Cardiac muscle cell (in vitro differentiated cells and primary cell): ENCODE results near the gene NUP160. TPM values are rescaled to one million over a fixed set of nuclear protein-coding genes. Genes with fewer than 3 reads are reported as not detected.

ENCODE experiments used
- DNase-seq, 2 donors: peaks; one replicate each; pipeline versions ENCODE4 v3.0.0 to v3.0.0-alpha.2; 2010 to 2017; ENCODE audit warnings: low read depth in 1 of 2, low spot score in 1 of 2
- H3K27ac ChIP-seq: fragments of 200-600 bp; sonication (generic); 2 replicates; pipeline ENCODE4 v1.5.1; 2016
- H3K27me3 ChIP-seq: fragments of 200-600 bp; sonication (generic); 2 replicates; pipeline ENCODE4 v1.6.0; 2016; ENCODE audit warnings: control low read depth
- H3K36me3 ChIP-seq: fragments of 200-600 bp; sonication (generic); 2 replicates; pipeline ENCODE4 v1.5.1; 2016; ENCODE audit warnings: control low read depth
- H3K4me1 ChIP-seq: fragments of 200-600 bp; sonication (generic); 2 replicates; pipeline ENCODE4 v1.8.1; 2017; ENCODE audit warnings: low read depth, mild to moderate bottlenecking, mixed run types
- H3K4me3 ChIP-seq: fragments of 200-600 bp; sonication (generic); 2 replicates; pipeline ENCODE4 v1.5.1; 2016; ENCODE audit warnings: mild to moderate bottlenecking
- H3K9me3 ChIP-seq: fragments of 200-600 bp; sonication (generic); 2 replicates; pipeline ENCODE4 v1.5.1; 2017; ENCODE audit warnings: low read depth, mild to moderate bottlenecking, control low read depth
- polyA plus RNA-seq: library from polyadenylated mRNA; unstranded; fragments of >200 nt; fragmentation: Nextera tagmentation; extraction: Ambion mirVana; gene quantifications from 2 replicates; pipeline ENCODE4 v1.2.1, GENCODE V29; 2016
- total RNA-seq: library from RNA; depleted of rRNA; stranded (reverse); fragments of >200 nt; gene quantifications from 2 replicates; pipeline ENCODE4 v1.2.3, GENCODE V29; 2016
- TF ChIP-seq, protein P1 (sequence below): IDR thresholded peaks from 2 replicates; pipeline ENCODE4 v1.5.1; 2012; ENCODE audit warnings: low read depth, mild to moderate bottlenecking, low read length

NUP160 gene
- total and polyA plus RNA-seq, 2 experiments from 2014 or later, result 15.9 to 26.7 TPM

DNA sequence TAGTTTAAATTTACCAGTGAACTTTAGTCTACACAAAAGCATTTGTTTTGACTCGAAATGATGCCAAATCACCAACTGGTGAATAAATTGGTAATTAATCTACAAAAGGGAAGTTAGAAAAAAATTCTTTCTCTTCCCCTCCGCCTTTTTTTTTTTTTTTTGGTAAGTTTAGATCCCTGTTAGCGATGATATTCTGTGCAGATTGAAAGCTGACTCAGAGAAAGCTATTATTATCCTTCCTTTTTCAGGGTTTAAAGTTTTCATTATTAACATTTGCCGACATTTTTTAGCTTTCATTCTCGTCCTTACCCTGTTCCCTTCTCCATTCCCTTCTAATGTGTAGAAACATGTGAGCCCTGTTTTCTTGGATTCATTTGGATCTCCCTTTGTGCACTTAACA, 16.8 kb upstream of the NUP160 start:
- no peaks in the 10 kb centered on the region for H3K9me3 ChIP-seq
- H3K4me1 ChIP-seq, result no peaks in the 10 kb centered on the region
- H3K27ac ChIP-seq, result no peak overlapping the region
- DNase-seq, result no peak
- H3K27me3 ChIP-seq, result no peaks in the 10 kb centered on the region
- H3K4me3 ChIP-seq, result no peak overlapping the region
- H3K36me3 ChIP-seq, result no peaks in the 10 kb centered on the region
- TF ChIP-seq, protein P1, sequence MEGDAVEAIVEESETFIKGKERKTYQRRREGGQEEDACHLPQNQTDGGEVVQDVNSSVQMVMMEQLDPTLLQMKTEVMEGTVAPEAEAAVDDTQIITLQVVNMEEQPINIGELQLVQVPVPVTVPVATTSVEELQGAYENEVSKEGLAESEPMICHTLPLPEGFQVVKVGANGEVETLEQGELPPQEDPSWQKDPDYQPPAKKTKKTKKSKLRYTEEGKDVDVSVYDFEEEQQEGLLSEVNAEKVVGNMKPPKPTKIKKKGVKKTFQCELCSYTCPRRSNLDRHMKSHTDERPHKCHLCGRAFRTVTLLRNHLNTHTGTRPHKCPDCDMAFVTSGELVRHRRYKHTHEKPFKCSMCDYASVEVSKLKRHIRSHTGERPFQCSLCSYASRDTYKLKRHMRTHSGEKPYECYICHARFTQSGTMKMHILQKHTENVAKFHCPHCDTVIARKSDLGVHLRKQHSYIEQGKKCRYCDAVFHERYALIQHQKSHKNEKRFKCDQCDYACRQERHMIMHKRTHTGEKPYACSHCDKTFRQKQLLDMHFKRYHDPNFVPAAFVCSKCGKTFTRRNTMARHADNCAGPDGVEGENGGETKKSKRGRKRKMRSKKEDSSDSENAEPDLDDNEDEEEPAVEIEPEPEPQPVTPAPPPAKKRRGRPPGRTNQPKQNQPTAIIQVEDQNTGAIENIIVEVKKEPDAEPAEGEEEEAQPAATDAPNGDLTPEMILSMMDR, result no peak

DNA sequence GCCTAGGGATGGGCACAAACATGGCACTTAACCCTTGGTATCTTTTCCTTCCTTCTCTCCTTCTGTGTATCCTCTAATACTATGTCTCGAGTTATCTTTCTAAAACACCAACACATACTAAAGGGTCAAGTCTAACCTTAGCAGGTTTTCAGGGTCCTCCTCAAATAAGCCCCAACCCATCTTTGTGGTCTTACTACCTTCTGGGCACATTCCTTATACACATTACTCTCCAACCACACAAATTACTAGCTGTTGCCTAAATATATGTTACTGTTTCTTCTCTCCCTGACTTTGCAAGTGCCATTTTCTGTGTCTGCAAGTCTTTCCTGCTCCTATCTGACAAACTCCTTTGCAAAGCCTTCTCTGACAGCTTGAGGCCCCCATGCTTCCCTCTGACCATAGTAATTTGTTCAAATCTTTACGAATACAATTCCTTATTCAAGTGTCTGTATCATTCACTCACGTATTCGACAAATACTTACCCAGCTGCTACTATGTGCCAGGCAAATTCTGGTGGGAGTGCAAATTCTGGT, 15.8 kb upstream of the NUP160 start:
- H3K4me1 ChIP-seq, result no peaks in the 10 kb centered on the region
- TF ChIP-seq, protein P1, result no peak
- no peak for DNase-seq
- H3K4me3 ChIP-seq, result no peak overlapping the region
- H3K27me3 ChIP-seq, result no peaks in the 10 kb centered on the region
- H3K27ac ChIP-seq, result no peak overlapping the region
- H3K36me3 ChIP-seq, result no peaks in the 10 kb centered on the region
- H3K9me3 ChIP-seq, result no peaks in the 10 kb centered on the region

DNA sequence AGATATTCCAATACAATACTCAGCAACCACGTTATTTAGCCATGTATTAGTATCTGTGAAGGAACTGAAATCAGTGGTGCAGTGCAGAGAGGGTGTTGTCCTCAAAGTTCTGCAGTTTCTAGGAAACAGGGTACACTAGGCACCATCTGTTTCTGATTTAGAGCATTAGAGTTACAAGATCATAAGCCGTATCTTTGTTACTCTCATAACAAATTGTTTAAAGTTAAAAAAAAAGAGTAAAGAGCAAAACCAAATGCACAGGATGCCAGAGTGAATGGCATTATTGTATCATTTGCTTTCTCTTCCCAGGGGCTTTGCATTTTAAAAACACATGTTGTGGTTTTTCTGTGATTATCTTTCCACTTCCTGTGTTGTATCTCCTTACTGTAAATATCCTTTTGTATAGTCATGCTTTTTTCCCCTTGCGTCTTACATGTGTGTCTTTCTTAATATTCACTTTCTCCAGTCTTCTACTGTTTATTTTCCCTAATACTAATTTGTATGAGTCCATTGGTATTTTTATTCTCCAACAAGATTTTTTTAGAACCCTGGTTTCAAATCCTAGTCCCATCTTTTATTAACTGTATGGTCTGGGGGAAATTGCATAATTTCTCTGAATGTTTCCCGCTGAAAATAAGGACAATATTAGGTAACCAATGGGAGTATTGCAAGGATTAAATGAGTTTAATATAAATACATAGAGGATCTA, 15.2 kb upstream of the NUP160 start:
- H3K27me3 ChIP-seq, result no peaks in the 10 kb centered on the region
- H3K27ac ChIP-seq, result no peak overlapping the region
- H3K4me3 ChIP-seq, result no peak overlapping the region
- H3K9me3 ChIP-seq, result no peaks in the 10 kb centered on the region
- TF ChIP-seq, protein P1, result no peak
- DNase-seq, result peak in 1 of 2 donors; percentile 81
- H3K36me3 ChIP-seq, result no peaks in the 10 kb centered on the region
- no peaks in the 10 kb centered on the region for H3K4me1 ChIP-seq

GRCh38 chr11:47861728-47862127, 13.6 kb upstream of the NUP160 start:
- no peaks in the 10 kb centered on the region for H3K27me3 ChIP-seq
- peak in 1 of 2 donors; percentile 65 for DNase-seq
- TF ChIP-seq, protein P1, result no peak

DNA sequence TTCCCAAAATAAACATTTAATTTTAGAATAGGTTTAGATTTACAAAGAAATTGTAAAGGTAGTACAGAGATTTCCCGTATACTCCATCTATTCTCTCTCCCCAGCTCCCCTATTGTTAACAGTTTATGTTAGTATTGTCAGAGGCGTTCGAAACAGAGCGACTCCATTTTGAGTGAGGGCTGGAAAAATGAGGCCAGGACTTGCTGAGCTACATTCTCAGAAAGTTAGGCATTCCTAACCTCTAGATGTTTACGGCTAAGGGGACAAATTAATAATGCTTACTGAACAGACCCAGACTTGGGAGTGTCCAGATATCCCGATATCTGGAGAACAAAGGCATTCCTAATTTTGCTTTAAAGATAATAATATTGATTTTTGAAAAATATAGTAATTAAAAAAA, 12.4 kb upstream of the NUP160 start:
- no peak for DNase-seq
- Histone ChIP-seq H3K36me3 (no peaks in the 10 kb centered on the region), H3K27ac (no peak overlapping the region), H3K4me3 (no peak overlapping the region), H3K9me3 (no peaks in the 10 kb centered on the region), H3K4me1 (no peaks in the 10 kb centered on the region), H3K27me3 (no peaks in the 10 kb centered on the region)
- TF ChIP-seq, protein P1, result no peak

More at GRCh38 chr11:47861728-47862127, 13.6 kb upstream of the NUP160 start:
- no peaks in the 10 kb centered on the region for H3K36me3 ChIP-seq
- no peak overlapping the region for H3K4me3 ChIP-seq
- H3K9me3 ChIP-seq, result no peaks in the 10 kb centered on the region
- no peaks in the 10 kb centered on the region for H3K4me1 ChIP-seq
- H3K27ac ChIP-seq, result no peak overlapping the region
